ENCODE measurements around the gene LMNB1. TPM values are rescaled to one million over a fixed set of nuclear protein-coding genes. Genes with fewer than 3 reads are reported as not detected.

LMNB1 gene
- total and polyA plus RNA-seq, 2 of the 13 experiments (the other 11 are each of a cell fraction or from before 2014, with no cell fraction given): 12.5 to 159 TPM

- TF ChIP-seq TFDP2 (CRISPR knock-in tag; IDR thresholded peaks at IDR 0.05) (peak; percentile 97), ZBTB44 (CRISPR knock-in tag; IDR thresholded peaks at IDR 0.05) (no peak), ZNF724P (CRISPR knock-in tag; IDR thresholded peaks at IDR 0.05; ENCODE audit: borderline replicate concordance) (peak; percentile 45; the same call in 1 of the 2 replicates), SMARCE1 (IDR thresholded peaks at IDR 0.05; ENCODE audit: borderline replicate concordance) (no peak), ELF1 (CRISPR knock-in tag; IDR thresholded peaks at IDR 0.05) (peak; percentile 55; the same call in 1 of the 2 replicates), MEIS2 (CRISPR knock-in tag; IDR thresholded peaks at IDR 0.05) (no peak), ZFP36 (IDR thresholded peaks at IDR 0.05; ENCODE audit: borderline replicate concordance, low read depth, low read length, partially characterized antibody) (no peak), ZNF460 (CRISPR knock-in tag; IDR thresholded peaks at IDR 0.05; ENCODE audit: borderline replicate concordance) (no peak), GLMP (CRISPR knock-in tag; IDR thresholded peaks at IDR 0.05; ENCODE audit: borderline replicate concordance) (no peak), ZNF720 (CRISPR knock-in tag; IDR thresholded peaks at IDR 0.05) (no peak), ZNF326 (CRISPR knock-in tag; IDR thresholded peaks at IDR 0.05; ENCODE audit: borderline replicate concordance) (no peak), ZNF30 (CRISPR knock-in tag; IDR thresholded peaks at IDR 0.05) (no peak), CENPBD1 (CRISPR knock-in tag; IDR thresholded peaks at IDR 0.05; ENCODE audit: borderline replicate concordance, low read depth) (no peak), RFXAP (CRISPR knock-in tag; IDR thresholded peaks at IDR 0.05; ENCODE audit: borderline replicate concordance) (peak; percentile 60; the same call in 1 of the 2 replicates), ZNF547 (CRISPR knock-in tag; IDR thresholded peaks at IDR 0.05) (no peak), ZMYM2 (CRISPR knock-in tag; IDR thresholded peaks at IDR 0.05) (no peak), CHD2 (IDR thresholded peaks at IDR 0.05; ENCODE audit: low read depth, low read length) (no peak), DNMT1 (CRISPR knock-in tag; IDR thresholded peaks at IDR 0.05) (no peak), NCOA1 (CRISPR knock-in tag; IDR thresholded peaks at IDR 0.05) (no peak), ZNF570 (CRISPR knock-in tag; IDR thresholded peaks at IDR 0.05; ENCODE audit: borderline replicate concordance) (no peak), USF2 (IDR thresholded peaks at IDR 0.05; ENCODE audit: low read depth, low read length) (peak; percentile 91), USF2 (CRISPR knock-in tag; IDR thresholded peaks at IDR 0.05; ENCODE audit: borderline replicate concordance) (peak; percentile 93; the same call in 1 of the 2 replicates), NFYB (CRISPR knock-in tag; IDR thresholded peaks at IDR 0.05) (peak; percentile 82), ZZZ3 (CRISPR knock-in tag; IDR thresholded peaks at IDR 0.05; ENCODE audit: borderline replicate concordance) (no peak), MTF1 (CRISPR knock-in tag; IDR thresholded peaks at IDR 0.05) (peak; percentile 30; the same call in 1 of the 2 replicates)
Measured at GRCh38 chr5:126776499-126777256, at the start of gene LMNB1 (continued).
